ENCODE data around the gene OPHN1.

GRCh38 chrX:68196939-68197791, 236.1 kb downstream of the OPHN1 start:
- TF ChIP-seq, protein P1, sequence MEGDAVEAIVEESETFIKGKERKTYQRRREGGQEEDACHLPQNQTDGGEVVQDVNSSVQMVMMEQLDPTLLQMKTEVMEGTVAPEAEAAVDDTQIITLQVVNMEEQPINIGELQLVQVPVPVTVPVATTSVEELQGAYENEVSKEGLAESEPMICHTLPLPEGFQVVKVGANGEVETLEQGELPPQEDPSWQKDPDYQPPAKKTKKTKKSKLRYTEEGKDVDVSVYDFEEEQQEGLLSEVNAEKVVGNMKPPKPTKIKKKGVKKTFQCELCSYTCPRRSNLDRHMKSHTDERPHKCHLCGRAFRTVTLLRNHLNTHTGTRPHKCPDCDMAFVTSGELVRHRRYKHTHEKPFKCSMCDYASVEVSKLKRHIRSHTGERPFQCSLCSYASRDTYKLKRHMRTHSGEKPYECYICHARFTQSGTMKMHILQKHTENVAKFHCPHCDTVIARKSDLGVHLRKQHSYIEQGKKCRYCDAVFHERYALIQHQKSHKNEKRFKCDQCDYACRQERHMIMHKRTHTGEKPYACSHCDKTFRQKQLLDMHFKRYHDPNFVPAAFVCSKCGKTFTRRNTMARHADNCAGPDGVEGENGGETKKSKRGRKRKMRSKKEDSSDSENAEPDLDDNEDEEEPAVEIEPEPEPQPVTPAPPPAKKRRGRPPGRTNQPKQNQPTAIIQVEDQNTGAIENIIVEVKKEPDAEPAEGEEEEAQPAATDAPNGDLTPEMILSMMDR (IDR thresholded peaks at IDR 0.05) = peak; percentile 53 to 70 (median 54)
- TF ChIP-seq POLR2A (IDR thresholded peaks at IDR 0.05) = no peak
